Suprapubic skin (tissue), 4 donors: ENCODE data around the gene MCF2L2. TPM values are rescaled to one million over a fixed set of nuclear protein-coding genes. Genes with fewer than 3 reads are reported as not detected.
"Not testable (repeated sequence)": the region's sequence is repeated elsewhere in the genome, so short reads cannot be mapped to it uniquely, and the experiment has no call there.

ENCODE experiments used
- DNase-seq, 2 donors: peaks; one replicate each; pipeline ENCODE4 v3.0.0-alpha.2; 2019; ENCODE audit warnings: low spot score in 2 of 2
- H3K27ac ChIP-seq: fragments of 200-600 bp; sonication (generic); one replicate; pipeline ENCODE4 v1.5.1; 2019
- H3K27me3 ChIP-seq: fragments of 200-600 bp; sonication (generic); one replicate; pipeline ENCODE4 v1.5.1; 2019
- H3K36me3 ChIP-seq: fragments of 200-600 bp; sonication (generic); one replicate; pipeline ENCODE4 v1.5.1; 2019
- H3K4me1 ChIP-seq: fragments of 200-600 bp; sonication (generic); one replicate; pipeline ENCODE4 v1.5.1; 2019
- H3K4me3 ChIP-seq: fragments of 200-600 bp; sonication (generic); one replicate; pipeline ENCODE4 v1.5.1; 2019; ENCODE audit warnings: mild to moderate bottlenecking
- H3K9me3 ChIP-seq: fragments of 200-600 bp; sonication (generic); one replicate; pipeline ENCODE4 v1.5.1; 2019
- CTCF ChIP-seq, 2 donors: fragments of 200-600 bp in 1 of 2; fragments of 450-650 bp in 1 of 2; sonication (generic) in 1 of 2; IDR thresholded peaks; one replicate each; pipeline ENCODE4 v1.5.1; 2016 to 2019; ENCODE audit warnings: antibody characterized with exemption in 2 of 2, mild to moderate bottlenecking in 1 of 2, moderate library complexity in 1 of 2
- EP300 ChIP-seq: sonication (generic); formaldehyde crosslinking; IDR thresholded peaks from one replicate; pipeline ENCODE4 v1.6.1; 2017; ENCODE audit warnings: antibody characterized with exemption
- POLR2A ChIP-seq, 2 donors: fragments of 450-650 bp; IDR thresholded peaks; one replicate each; pipeline ENCODE4 v1.6.1; 2017; ENCODE audit warnings: antibody characterized with exemption in 2 of 2, mild to moderate bottlenecking in 2 of 2, moderate library complexity in 2 of 2
- POLR2AphosphoS5 ChIP-seq, 3 donors: sonication (generic); formaldehyde crosslinking; IDR thresholded peaks; one replicate each; pipeline ENCODE4 v1.6.1; 2017; ENCODE audit warnings: antibody characterized with exemption in 3 of 3
- WGBS: methylation state at CpG from one replicate; pipeline ENCODE4 v1.1.5; 2018; 5-methylcytosine and 5-hydroxymethylcytosine counted together
- total RNA-seq, 4 donors: library from RNA; depleted of rRNA; stranded (reverse); fragments of >200 nt; gene quantifications; one replicate each; pipeline ENCODE4 v1.1.0, GENCODE V29; 2016

Gene MCF2L2
- total RNA-seq, 4 donors from 2014 or later: 0.36 to 2.2 (median 0.64) TPM

- H3K36me3 ChIP-seq: no peaks in the 10 kb centered on the region
- TF ChIP-seq POLR2AphosphoS5 (IDR thresholded peaks at IDR 0.05) (no peak), EP300 (no peak), POLR2A (IDR thresholded peaks at IDR 0.05) (no peak), CTCF (IDR thresholded peaks at IDR 0.05) (no peak)
- 83% methylated on average over 10 of the region's 10 CpGs for WGBS
Measured at GRCh38 chr3:183443395-183444385, 15.3 kb upstream of the MCF2L2 start.

GRCh38 chr3:183442994-183443393 is 14.6 kb upstream of the MCF2L2 start:
- WGBS: 93% methylated on average over 1 of the region's 1 CpG
- TF ChIP-seq EP300: no peak
- no peaks in the 10 kb centered on the region for H3K36me3 ChIP-seq
- peaks cover 3% of the 10 kb centered on the region for H3K4me1 ChIP-seq
- no peak for DNase-seq
- no peak overlapping the region for H3K27ac ChIP-seq
- H3K9me3 ChIP-seq: peaks cover 13% of the 10 kb centered on the region
- H3K27me3 ChIP-seq: no peaks in the 10 kb centered on the region
- H3K4me3 ChIP-seq: no peak overlapping the region

More at GRCh38 chr3:183443395-183444385, 15.3 kb upstream of the MCF2L2 start:
- Histone ChIP-seq H3K27ac (no peak overlapping the region), H3K4me3 (no peak overlapping the region), H3K9me3 (peaks cover 13% of the 10 kb centered on the region), H3K27me3 (no peaks in the 10 kb centered on the region), H3K4me1 (peaks cover 7% of the 10 kb centered on the region)
- no peak for DNase-seq

- H3K4me1 ChIP-seq, H3K27ac ChIP-seq, H3K36me3 ChIP-seq, H3K4me3 ChIP-seq, DNase-seq, H3K27me3 ChIP-seq: not testable (repeated sequence)
- H3K9me3 ChIP-seq: peaks cover 13% of the 10 kb centered on the region
- 93% methylated on average over 3 of the region's 3 CpGs for WGBS
Measured at GRCh38 chr3:183440521-183440920, 12.1 kb upstream of the MCF2L2 start.

- 65% methylated on average over 3 of the region's 3 CpGs for WGBS
- H3K4me1 ChIP-seq: no peaks in the 10 kb centered on the region
- H3K27me3 ChIP-seq: no peaks in the 10 kb centered on the region
- DNase-seq: no peak
- H3K27ac ChIP-seq: no peak overlapping the region
- H3K4me3 ChIP-seq: no peak overlapping the region
- TF ChIP-seq CTCF (IDR thresholded peaks at IDR 0.05): no peak
- TF ChIP-seq POLR2AphosphoS5 (IDR thresholded peaks at IDR 0.05): no peak
- TF ChIP-seq EP300: no peak
- no peak for TF ChIP-seq POLR2A (IDR thresholded peaks at IDR 0.05)
- peaks cover 13% of the 10 kb centered on the region for H3K9me3 ChIP-seq
- H3K36me3 ChIP-seq: no peaks in the 10 kb centered on the region
Measured at GRCh38 chr3:183439515-183439914, 11.1 kb upstream of the MCF2L2 start.

GRCh38 chr3:183438735-183439134 is 10.3 kb upstream of the MCF2L2 start:
- Histone ChIP-seq H3K27me3 (no peaks in the 10 kb centered on the region), H3K27ac (no peak overlapping the region), H3K4me1 (no peaks in the 10 kb centered on the region), H3K36me3 (no peaks in the 10 kb centered on the region), H3K9me3 (peaks cover 9% of the 10 kb centered on the region), H3K4me3 (no peak overlapping the region)
- TF ChIP-seq EP300 (no peak), CTCF (IDR thresholded peaks at IDR 0.05) (no peak), POLR2A (IDR thresholded peaks at IDR 0.05) (no peak), POLR2AphosphoS5 (IDR thresholded peaks at IDR 0.05) (no peak)
- DNase-seq: no peak
- 100% methylated on average over 1 of the region's 1 CpG for WGBS

- H3K27ac ChIP-seq: no peak overlapping the region
- TF ChIP-seq EP300: no peak
- TF ChIP-seq CTCF (IDR thresholded peaks at IDR 0.05): no peak
- TF ChIP-seq POLR2AphosphoS5 (IDR thresholded peaks at IDR 0.05): no peak
- TF ChIP-seq POLR2A (IDR thresholded peaks at IDR 0.05): no peak
- 87% methylated on average over 5 of the region's 6 CpGs for WGBS
- H3K27me3 ChIP-seq: no peaks in the 10 kb centered on the region
- no peaks in the 10 kb centered on the region for H3K4me1 ChIP-seq
- H3K4me3 ChIP-seq: no peak overlapping the region
- DNase-seq: no peak
- no peaks in the 10 kb centered on the region for H3K36me3 ChIP-seq
- H3K9me3 ChIP-seq: peaks cover under 1% of the 10 kb centered on the region
Measured at GRCh38 chr3:183437666-183438564, 9.5 kb upstream of the MCF2L2 start.
